G401 (cell line): ENCODE data around the gene SLC29A3. TPM values are rescaled to one million over a fixed set of nuclear protein-coding genes. Genes with fewer than 3 reads are reported as not detected.

ENCODE experiments used
- DNase-seq: peaks from one replicate; pipeline ENCODE4 v3.0.0-alpha.2; 2015; ENCODE audit warnings: low spot score
- in situ Hi-C: cut with HindIII; loops from 2 replicates; pipeline ENCODE4 v1.10.0; 2016; ENCODE audit warnings: low sequenced_read_pairs, mixed read lengths
- total RNA-seq: library from RNA; depleted of rRNA; stranded (reverse); fragments of >200 nt; shearing (Covaris generic); gene quantifications from 2 replicates; pipeline ENCODE4 v1.2.3, GENCODE V29; 2014; rRNA removed

SLC29A3 gene
- total RNA-seq, 1 experiment from 2014 or later = 3.3 TPM

- in situ Hi-C loops = no loop called here
- DNase-seq = peak; percentile 85
Measured at GRCh38 chr10:71396084-71396710, 77.1 kb downstream of the SLC29A3 start.

- in situ Hi-C loops = no loop called here
- DNase-seq = peak; percentile 56
Measured at GRCh38 chr10:71396711-71397295, 77.7 kb downstream of the SLC29A3 start, which contains the start of gene CDH23. Gene CDH23 (plus strand): TSS chr10:71396920. CDS start chr10:71439832, 42,912 bp downstream.

- DNase-seq = peak; percentile 53
- in situ Hi-C loops = no loop called here
Measured at GRCh38 chr10:71397296-71398212, 78.5 kb downstream of the SLC29A3 start.

GRCh38 chr10:71398976-71399375, 79.9 kb downstream of the SLC29A3 start:
- in situ Hi-C loops = no loop called here
- DNase-seq = no peak

GRCh38 chr10:71399946-71400345, 80.9 kb downstream of the SLC29A3 start:
- DNase-seq = no peak
- in situ Hi-C loops = no loop called here

GRCh38 chr10:71401056-71401455, 82.0 kb downstream of the SLC29A3 start:
- in situ Hi-C loops = no loop called here
- no peak for DNase-seq

GRCh38 chr10:71402005-71402404, 82.9 kb downstream of the SLC29A3 start:
- DNase-seq = no peak

GRCh38 chr10:71404503-71405295, 85.6 kb downstream of the SLC29A3 start:
- in situ Hi-C loops = no loop called here

More at GRCh38 chr10:71402005-71402404, 82.9 kb downstream of the SLC29A3 start:
- in situ Hi-C loops = no loop called here

GRCh38 chr10:71406878-71407277, 87.8 kb downstream of the SLC29A3 start:
- DNase-seq = no peak
- in situ Hi-C loops = no loop called here

More at GRCh38 chr10:71404503-71405295, 85.6 kb downstream of the SLC29A3 start:
- no peak for DNase-seq

GRCh38 chr10:71408436-71409225, 89.6 kb downstream of the SLC29A3 start:
- no peak for DNase-seq
- in situ Hi-C loops = no loop called here

GRCh38 chr10:71409516-71410104, 90.6 kb downstream of the SLC29A3 start:
- DNase-seq = no peak
- in situ Hi-C loops = no loop called here

Other genes with a start within 250 kb of the SLC29A3 start
- 12.9 and 14.4 TPM in 2 replicates for gene UNC5B, start 106.7 kb upstream of the SLC29A3 start, total RNA-seq
- 2.8 and 5.9 TPM in 2 replicates for gene CDH23, start 77.7 kb downstream of the SLC29A3 start, total RNA-seq